Endothelial cell of umbilical vein (primary cell): ENCODE results near the gene CHSY1. TPM values are rescaled to one million over a fixed set of nuclear protein-coding genes. Genes with fewer than 3 reads are reported as not detected.

Experiments used
- BruUV-seq: library from RNA; stranded (reverse); fragments of 400-500 nt; replicated peaks from 2 replicates; lab custom pipeline; 2021; lab: Mats Ljungman, UMichigan
- CTCF ChIA-PET: fragments of 300-600, 350-600 bp; sonication (Branson Sonifier 250); formaldehyde crosslinking; loops from one replicate; lab custom pipeline; 2021; ENCODE audit warnings: antibody characterized with exemption, inconsistent platforms; lab: Charles Lee
- POLR2A ChIA-PET: fragments of 300-600, 350-600 bp; sonication (Branson Sonifier 250); formaldehyde crosslinking; loops from one replicate; lab custom pipeline; 2021; ENCODE audit warnings: antibody characterized with exemption, inconsistent platforms; lab: Charles Lee
- DNase-seq: peaks from one replicate; pipeline ENCODE4 v3.0.0-alpha.2; 2011; ENCODE audit warnings: low read depth, low spot score
- FAIRE-seq: peaks from 2 replicates; lab custom pipeline; 2011; peaks lifted over from hg19 to GRCh38; lab: Jason Lieb, UNC
- H2AFZ ChIP-seq: 2 replicates; pipeline ENCODE4 v1.6.0; 2012; ENCODE audit warnings: low read depth, low read length, control low read depth, inconsistent platforms
- H3K27ac ChIP-seq: 2 replicates; pipeline ENCODE4 v1.5.1; 2011; ENCODE audit warnings: low read depth, mild to moderate bottlenecking, control low read depth, low read length, moderate library complexity; ENCODE audit not compliant: insufficient read depth
- H3K27me3 ChIP-seq, 2 experiments: 2 replicates each; pipeline versions ENCODE4 v1.6.0 to v1.6.1; 2011; ENCODE audit warnings: low read length in 2 of 2, mixed read lengths in 1 of 2; ENCODE audit not compliant: control insufficient read depth in 2 of 2, insufficient read depth in 2 of 2
- H3K36me3 ChIP-seq, 2 experiments: 2 replicates in 1 of 2; 3 replicates in 1 of 2; pipeline ENCODE4 v1.5.1; 2011; ENCODE audit warnings: low read length in 2 of 2, mild to moderate bottlenecking in 1 of 2, moderate library complexity in 1 of 2; ENCODE audit not compliant: control insufficient read depth in 2 of 2, insufficient read depth in 2 of 2; ENCODE audit errors: extremely low read depth in 1 of 2
- H3K4me1 ChIP-seq: 3 replicates; pipeline ENCODE4 v1.5.1; 2011; ENCODE audit warnings: mild to moderate bottlenecking, low read length; ENCODE audit not compliant: control insufficient read depth, insufficient read depth; ENCODE audit errors: extremely low read depth
- H3K4me2 ChIP-seq: 2 replicates; pipeline ENCODE4 v1.6.1; 2011; ENCODE audit warnings: low read length, control low read depth, mixed read lengths; ENCODE audit not compliant: insufficient read depth
- H3K4me3 ChIP-seq, 3 experiments: fragments of 200-600 bp in 1 of 3; sonication (generic), shearing (Covaris generic) in 1 of 3; replicated peaks in 1 of 3; 2 replicates each; pipeline ENCODE4 v1.5.1; 2011 to 2016; ENCODE audit warnings: control low read depth in 3 of 3, low read length in 3 of 3, mild to moderate bottlenecking in 2 of 3, inconsistent platforms in 1 of 3, low read depth in 1 of 3, moderate library complexity in 1 of 3; ENCODE audit not compliant: insufficient read depth in 1 of 3
- H3K79me2 ChIP-seq: 2 replicates; pipeline ENCODE4 v1.6.0; 2012; ENCODE audit warnings: low read length, inconsistent platforms; ENCODE audit not compliant: control insufficient read depth, insufficient read depth
- H3K9ac ChIP-seq: replicated peaks from 2 replicates; pipeline ENCODE3; 2011; ENCODE audit warnings: low read length, control low read depth; ENCODE audit not compliant: insufficient read depth; ENCODE audit errors: extremely low read depth
- H3K9me1 ChIP-seq: replicated peaks from 3 replicates; pipeline ENCODE4 v1.6.0; 2011; ENCODE audit warnings: mild to moderate bottlenecking, low read length; ENCODE audit not compliant: control insufficient read depth, insufficient read depth; ENCODE audit errors: extremely low read depth
- H3K9me3 ChIP-seq: replicated peaks from 2 replicates; pipeline ENCODE4 v1.5.1; 2012; ENCODE audit warnings: low read length, inconsistent platforms; ENCODE audit not compliant: control insufficient read depth, insufficient read depth
- H4K20me1 ChIP-seq: replicated peaks from 2 replicates; pipeline ENCODE3; 2011; ENCODE audit warnings: mild to moderate bottlenecking, low read length; ENCODE audit not compliant: control insufficient read depth, insufficient read depth; ENCODE audit errors: extremely low read depth
- EZH2 ChIP-seq: IDR thresholded peaks from 2 replicates; pipeline ENCODE4 v1.6.1; 2012; ENCODE audit warnings: borderline replicate concordance, low read depth, mild to moderate bottlenecking, moderate library complexity, low read length, inconsistent platforms; ENCODE audit not compliant: severe bottlenecking
- FOS ChIP-seq: IDR thresholded peaks from 2 replicates; pipeline ENCODE4 v1.6.1; 2011; ENCODE audit warnings: mild to moderate bottlenecking, low read length, moderate library complexity, borderline replicate concordance; ENCODE audit not compliant: insufficient read depth
- GATA2 ChIP-seq: IDR thresholded peaks from 2 replicates; pipeline ENCODE4 v1.7.0; 2011; ENCODE audit warnings: low read depth, mild to moderate bottlenecking, moderate library complexity, mixed read lengths, low read length; ENCODE audit not compliant: insufficient read length, insufficient read depth
- JUN ChIP-seq: IDR thresholded peaks from 2 replicates; pipeline ENCODE4 v1.6.1; 2011; ENCODE audit warnings: borderline replicate concordance, low read depth; ENCODE audit not compliant: insufficient read length, insufficient read depth
- MYC ChIP-seq: IDR thresholded peaks from one replicate; pipeline ENCODE4 v1.6.1; 2011; ENCODE audit warnings: mild to moderate bottlenecking, low read depth, low read length
- POLR2A ChIP-seq: IDR thresholded peaks from 2 replicates; pipeline ENCODE4 v1.6.1; 2012; ENCODE audit warnings: low read depth, mild to moderate bottlenecking, control low read depth, low read length
- POLR2AphosphoS5 ChIP-seq: IDR thresholded peaks from 2 replicates; pipeline ENCODE4 v1.6.1; 2012; ENCODE audit warnings: low read depth, mild to moderate bottlenecking, control low read depth, low read length, moderate library complexity; ENCODE audit not compliant: insufficient read depth
- dilution Hi-C: fragments of 300-500 bp; cut with MboI; formaldehyde crosslinking; loops from one replicate; pipeline ENCODE4 v1.15.0; 2019; ENCODE audit warnings: low sequenced_read_pairs; ENCODE audit not compliant: extremely low pct_ligation_motif_present
- intact Hi-C: fragments of 100-400 bp; cut with micrococcal nuclease; formaldehyde crosslinking; loops from one replicate; pipeline ENCODE4 v1.10.0; 2022
- polyA plus RNA-seq, 4 experiments: library from polyadenylated mRNA; depleted of rRNA in 3 of 4; stranded (reverse) in 3 of 4; unstranded in 1 of 4; fragments of >200 nt; gene quantifications; 2 replicates each; pipeline versions ENCODE4 v1.2.1 to v1.2.3, GENCODE V29; 2011 to 2012; ENCODE audit warnings: missing spikeins in 1 of 4
- total RNA-seq: library from RNA; stranded (reverse); gene quantifications from 2 replicates; pipeline ENCODE4 v1.2.3, GENCODE V29; 2021
- TF ChIP-seq, protein P1 (sequence below): IDR thresholded peaks from 2 replicates; pipeline ENCODE4 v1.6.1; 2011; ENCODE audit not compliant: insufficient read depth, insufficient read length
- TF ChIP-seq, protein P2 (sequence below), 2 donors: IDR thresholded peaks; 1 replicate in 1 of 2; 2 replicates in 1 of 2; pipeline ENCODE4 v1.5.1; 2011; ENCODE audit warnings: low read length in 2 of 2, mild to moderate bottlenecking in 2 of 2, moderate library complexity in 2 of 2, control low read depth in 1 of 2, inconsistent platforms in 1 of 2, low read depth in 1 of 2; ENCODE audit not compliant: insufficient read depth in 1 of 2; ENCODE audit errors: extremely low read depth in 1 of 2

Gene CHSY1
- total and polyA plus RNA-seq, 2 donors (not counting 3 experiments of a cell fraction or from before 2014, with no cell fraction given): 23.7 to 50.8 TPM

DNA sequence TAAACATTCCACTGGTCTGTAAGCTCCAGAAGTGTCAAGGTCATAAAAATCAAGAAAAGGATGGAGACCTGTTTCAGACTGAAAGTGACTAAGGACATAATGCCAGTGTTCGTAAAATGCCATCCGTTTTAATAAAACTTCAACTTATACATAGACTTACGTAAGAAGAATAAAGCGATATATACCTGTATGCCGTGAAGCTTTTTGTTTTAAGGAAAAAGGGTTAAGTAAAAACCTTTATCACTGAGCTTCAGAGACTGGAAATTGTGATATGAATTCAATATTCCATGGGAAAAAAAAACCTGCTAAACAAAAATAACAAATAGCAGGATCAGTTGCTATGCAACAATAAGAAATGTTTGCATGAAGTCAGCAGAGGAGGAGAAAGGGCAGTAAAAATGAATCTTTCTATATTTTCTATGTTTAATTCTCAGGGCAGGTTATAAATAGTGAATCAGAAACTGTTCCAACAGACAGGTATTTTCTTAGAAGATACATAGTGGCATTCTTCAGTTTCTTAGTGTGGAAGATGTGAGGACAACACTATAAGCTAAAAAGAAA is 42.5 kb downstream of the CHSY1 start:
- peaks cover 94% of the 10 kb centered on the region for H3K79me2 ChIP-seq
- POLR2A ChIA-PET: no interaction called here
- no peak overlapping the region for H3K4me3 ChIP-seq
- no peaks in the 10 kb centered on the region for H3K9me3 ChIP-seq
- H3K36me3 ChIP-seq: peaks cover 2 to 3% of the 10 kb centered on the region in 2 experiments
- FAIRE-seq: no peak
- peaks cover 5% of the 10 kb centered on the region for H4K20me1 ChIP-seq
- BruUV-seq: no TSS peak
- DNase-seq: peak; percentile 53
- no peak overlapping the region for H2AFZ ChIP-seq
- H3K4me2 ChIP-seq: no peak overlapping the region
- no peaks in the 10 kb centered on the region for H3K4me1 ChIP-seq
- no peaks in the 10 kb centered on the region for H3K9me1 ChIP-seq
- no peak overlapping the region for H3K27ac ChIP-seq
- no peak overlapping the region for H3K9ac ChIP-seq
- dilution Hi-C loops: loop anchor here (5.0 kb wide), 1 partner anchor 33 kb away; no protein-coding TSS in a partner anchor
- intact Hi-C loops: no loop called here
- TF ChIP-seq MYC (no peak), EZH2 (no peak), GATA2 (no peak), POLR2A (no peak), JUN (no peak), POLR2AphosphoS5 (no peak), FOS (no peak)
- TF ChIP-seq, protein P1, sequence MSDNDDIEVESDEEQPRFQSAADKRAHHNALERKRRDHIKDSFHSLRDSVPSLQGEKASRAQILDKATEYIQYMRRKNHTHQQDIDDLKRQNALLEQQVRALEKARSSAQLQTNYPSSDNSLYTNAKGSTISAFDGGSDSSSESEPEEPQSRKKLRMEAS: no peak
- TF ChIP-seq, protein P2, sequence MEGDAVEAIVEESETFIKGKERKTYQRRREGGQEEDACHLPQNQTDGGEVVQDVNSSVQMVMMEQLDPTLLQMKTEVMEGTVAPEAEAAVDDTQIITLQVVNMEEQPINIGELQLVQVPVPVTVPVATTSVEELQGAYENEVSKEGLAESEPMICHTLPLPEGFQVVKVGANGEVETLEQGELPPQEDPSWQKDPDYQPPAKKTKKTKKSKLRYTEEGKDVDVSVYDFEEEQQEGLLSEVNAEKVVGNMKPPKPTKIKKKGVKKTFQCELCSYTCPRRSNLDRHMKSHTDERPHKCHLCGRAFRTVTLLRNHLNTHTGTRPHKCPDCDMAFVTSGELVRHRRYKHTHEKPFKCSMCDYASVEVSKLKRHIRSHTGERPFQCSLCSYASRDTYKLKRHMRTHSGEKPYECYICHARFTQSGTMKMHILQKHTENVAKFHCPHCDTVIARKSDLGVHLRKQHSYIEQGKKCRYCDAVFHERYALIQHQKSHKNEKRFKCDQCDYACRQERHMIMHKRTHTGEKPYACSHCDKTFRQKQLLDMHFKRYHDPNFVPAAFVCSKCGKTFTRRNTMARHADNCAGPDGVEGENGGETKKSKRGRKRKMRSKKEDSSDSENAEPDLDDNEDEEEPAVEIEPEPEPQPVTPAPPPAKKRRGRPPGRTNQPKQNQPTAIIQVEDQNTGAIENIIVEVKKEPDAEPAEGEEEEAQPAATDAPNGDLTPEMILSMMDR (IDR thresholded peaks at IDR 0.05; ENCODE audit: extremely low read depth in 1 of 2, insufficient read depth in 1 of 2, low read depth in 1 of 2, low read length in 2 of 2): no peak
- CTCF ChIA-PET: no interaction called here
- no peaks in the 10 kb centered on the region for H3K27me3 ChIP-seq
